Osteoblast (primary cell): ENCODE results near the gene COBL. TPM values are rescaled to one million over a fixed set of nuclear protein-coding genes. Genes with fewer than 3 reads are reported as not detected.

ENCODE experiments used
- DNase-seq: peaks from one replicate; pipeline ENCODE4 v3.0.0; 2011; ENCODE audit warnings: low spot score, mixed read lengths; ENCODE audit not compliant: insufficient read length; ENCODE audit errors: missing footprints
- H2AFZ ChIP-seq: 2 replicates; pipeline ENCODE4 v1.6.0; 2011; ENCODE audit warnings: mild to moderate bottlenecking, low read length
- H3K27ac ChIP-seq: 2 replicates; pipeline ENCODE4 v1.5.1; 2011; ENCODE audit warnings: mild to moderate bottlenecking, low read depth, low read length, moderate library complexity
- H3K27me3 ChIP-seq: 2 replicates; pipeline ENCODE4 v1.6.0; 2012; ENCODE audit warnings: mild to moderate bottlenecking, control low read depth, inconsistent platforms, low read length, moderate library complexity; ENCODE audit not compliant: insufficient read depth
- H3K36me3 ChIP-seq: 2 replicates; pipeline ENCODE4 v1.5.1; 2011; ENCODE audit warnings: mild to moderate bottlenecking, low read length, control low read depth, moderate library complexity; ENCODE audit not compliant: insufficient read depth
- H3K4me1 ChIP-seq: 2 replicates; pipeline ENCODE4 v1.5.1; 2011; ENCODE audit warnings: mild to moderate bottlenecking, low read length, control low read depth, moderate library complexity; ENCODE audit not compliant: insufficient read depth
- H3K4me2 ChIP-seq: 2 replicates; pipeline ENCODE4 v1.6.0; 2011; ENCODE audit warnings: mild to moderate bottlenecking, low read length; ENCODE audit not compliant: insufficient read depth
- H3K4me3 ChIP-seq: fragments of 200-600 bp; sonication (generic); 3 replicates; pipeline ENCODE4 v1.5.1; 2012; ENCODE audit warnings: mild to moderate bottlenecking, low read length, inconsistent platforms; ENCODE audit not compliant: insufficient read depth
- H3K79me2 ChIP-seq: 2 replicates; pipeline ENCODE4 v1.6.0; 2012; ENCODE audit warnings: mild to moderate bottlenecking, low read length, control low read depth, inconsistent platforms; ENCODE audit not compliant: insufficient read depth
- H3K9me3 ChIP-seq: 2 replicates; pipeline ENCODE4 v1.5.1; 2011; ENCODE audit warnings: low read depth, low read length, control low read depth
- H4K20me1 ChIP-seq: 2 replicates; pipeline ENCODE4 v1.6.0; 2012; ENCODE audit warnings: mild to moderate bottlenecking, low read length, control low read depth; ENCODE audit not compliant: insufficient read depth
- total RNA-seq: library from RNA; depleted of rRNA; stranded (reverse); fragments of >200 nt; gene quantifications from 2 replicates; pipeline ENCODE4 v1.2.3, GENCODE V29; 2012
- TF ChIP-seq, protein P1 (sequence below): IDR thresholded peaks from 2 replicates; pipeline ENCODE4 v1.5.1; 2011; ENCODE audit warnings: mild to moderate bottlenecking, low read depth, low read length, moderate library complexity; ENCODE audit errors: extremely low read depth

Gene COBL
- total RNA-seq, 1 donor = under 0.01 TPM

DNA sequence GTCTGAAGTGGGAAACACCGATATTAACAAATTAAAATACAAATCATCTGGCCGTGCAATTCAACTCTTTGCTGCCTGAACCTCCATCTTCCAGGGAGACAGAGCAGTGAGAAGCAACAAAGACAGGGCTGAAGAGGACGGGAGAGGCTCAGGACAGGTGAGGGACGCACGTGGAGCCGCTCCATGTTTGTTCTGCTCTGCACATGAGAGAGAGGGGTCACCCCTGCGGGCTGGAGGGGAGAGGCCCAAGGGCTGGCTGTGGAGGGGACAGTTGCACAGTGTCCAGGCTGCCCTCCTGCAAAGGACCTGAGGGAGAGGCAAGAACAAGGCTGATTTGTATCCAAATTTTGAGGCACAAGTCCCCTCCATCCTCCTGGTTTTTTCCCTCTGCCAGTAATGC is 41.7 kb downstream of the COBL start:
- TF ChIP-seq, protein P1, sequence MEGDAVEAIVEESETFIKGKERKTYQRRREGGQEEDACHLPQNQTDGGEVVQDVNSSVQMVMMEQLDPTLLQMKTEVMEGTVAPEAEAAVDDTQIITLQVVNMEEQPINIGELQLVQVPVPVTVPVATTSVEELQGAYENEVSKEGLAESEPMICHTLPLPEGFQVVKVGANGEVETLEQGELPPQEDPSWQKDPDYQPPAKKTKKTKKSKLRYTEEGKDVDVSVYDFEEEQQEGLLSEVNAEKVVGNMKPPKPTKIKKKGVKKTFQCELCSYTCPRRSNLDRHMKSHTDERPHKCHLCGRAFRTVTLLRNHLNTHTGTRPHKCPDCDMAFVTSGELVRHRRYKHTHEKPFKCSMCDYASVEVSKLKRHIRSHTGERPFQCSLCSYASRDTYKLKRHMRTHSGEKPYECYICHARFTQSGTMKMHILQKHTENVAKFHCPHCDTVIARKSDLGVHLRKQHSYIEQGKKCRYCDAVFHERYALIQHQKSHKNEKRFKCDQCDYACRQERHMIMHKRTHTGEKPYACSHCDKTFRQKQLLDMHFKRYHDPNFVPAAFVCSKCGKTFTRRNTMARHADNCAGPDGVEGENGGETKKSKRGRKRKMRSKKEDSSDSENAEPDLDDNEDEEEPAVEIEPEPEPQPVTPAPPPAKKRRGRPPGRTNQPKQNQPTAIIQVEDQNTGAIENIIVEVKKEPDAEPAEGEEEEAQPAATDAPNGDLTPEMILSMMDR = no peak
- no peaks in the 10 kb centered on the region for H3K36me3 ChIP-seq
- no peak overlapping the region for H2AFZ ChIP-seq
- no peak overlapping the region for H3K4me2 ChIP-seq
- H3K27me3 ChIP-seq = no peaks in the 10 kb centered on the region
- no peak overlapping the region for H3K4me3 ChIP-seq
- H3K79me2 ChIP-seq = no peaks in the 10 kb centered on the region
- no peaks in the 10 kb centered on the region for H3K9me3 ChIP-seq
- DNase-seq = no peak
- no peak overlapping the region for H3K27ac ChIP-seq
- no peaks in the 10 kb centered on the region for H4K20me1 ChIP-seq
- H3K4me1 ChIP-seq = no peaks in the 10 kb centered on the region

DNA sequence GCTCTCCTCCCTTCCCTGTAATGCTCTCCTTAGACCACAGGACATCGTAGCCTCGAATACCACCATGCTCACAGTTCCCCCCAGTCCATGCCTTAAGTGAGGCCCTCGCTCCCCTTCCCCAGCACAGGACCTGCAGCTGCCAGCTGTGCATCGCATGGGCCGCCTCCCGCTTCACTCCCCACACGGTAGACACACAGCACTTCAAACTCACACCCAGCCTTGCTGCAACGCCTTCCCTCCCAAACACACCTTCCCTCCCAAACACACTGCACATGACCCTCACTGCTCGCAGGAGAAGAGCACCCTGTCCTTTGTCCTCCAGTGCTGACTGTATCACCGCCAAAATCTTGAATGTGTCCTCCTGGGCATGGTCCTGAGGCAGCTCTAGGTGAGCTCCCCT is 42.6 kb downstream of the COBL start:
- Histone ChIP-seq H3K9me3 (no peaks in the 10 kb centered on the region), H3K4me2 (no peak overlapping the region), H3K4me1 (no peaks in the 10 kb centered on the region), H3K79me2 (no peaks in the 10 kb centered on the region), H4K20me1 (no peaks in the 10 kb centered on the region), H3K4me3 (no peak overlapping the region), H3K36me3 (no peaks in the 10 kb centered on the region), H3K27me3 (no peaks in the 10 kb centered on the region), H3K27ac (no peak overlapping the region), H2AFZ (no peak overlapping the region)
- no peak for DNase-seq
- TF ChIP-seq, protein P1 = no peak

DNA sequence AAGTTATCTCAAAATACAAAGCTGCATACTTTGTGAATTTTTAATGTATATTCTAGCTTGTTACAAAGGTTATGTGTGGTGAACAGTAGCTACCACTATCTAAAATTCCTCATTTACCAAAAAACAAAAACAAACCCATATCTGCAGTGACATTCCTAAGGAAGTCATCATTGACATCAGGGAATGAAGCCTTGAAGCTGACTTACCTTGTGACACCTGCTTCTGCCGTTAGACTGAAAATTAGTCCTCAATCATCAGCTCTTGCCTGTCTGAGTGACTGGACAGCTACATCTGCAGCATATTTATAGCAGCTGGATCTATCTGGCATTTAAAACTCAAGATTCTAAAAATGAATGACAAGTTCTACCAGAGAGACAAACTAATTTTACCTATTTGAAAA is 43.2 kb downstream of the COBL start:
- TF ChIP-seq, protein P1 = no peak

GRCh38 chr7:51270965-51271364 is 45.6 kb downstream of the COBL start:
- TF ChIP-seq, protein P1 = no peak
- Histone ChIP-seq H3K4me1 (no peaks in the 10 kb centered on the region), H3K36me3 (no peaks in the 10 kb centered on the region), H3K4me2 (no peak overlapping the region), H3K27me3 (no peaks in the 10 kb centered on the region), H3K4me3 (no peak overlapping the region), H2AFZ (no peak overlapping the region), H4K20me1 (no peaks in the 10 kb centered on the region), H3K9me3 (no peaks in the 10 kb centered on the region), H3K79me2 (no peaks in the 10 kb centered on the region), H3K27ac (no peak overlapping the region)
- no peak for DNase-seq

More for the DNA sequence above, 43.2 kb downstream of the COBL start:
- Histone ChIP-seq H4K20me1 (no peaks in the 10 kb centered on the region), H3K79me2 (no peaks in the 10 kb centered on the region), H3K4me1 (no peaks in the 10 kb centered on the region), H3K4me2 (no peak overlapping the region), H3K27me3 (no peaks in the 10 kb centered on the region), H2AFZ (no peak overlapping the region), H3K4me3 (no peak overlapping the region), H3K36me3 (no peaks in the 10 kb centered on the region), H3K27ac (no peak overlapping the region), H3K9me3 (no peaks in the 10 kb centered on the region)
- DNase-seq = peak; percentile 58
